Stimulated activated CD8-positive, alpha-beta memory T cell treated with anti-CD3 and anti-CD28 coated beads, Interleukin-4, amount 100 ng/mL, for 1 hour (primary cell): Measurements from ENCODE around the gene ALX4.

Experiments used
- DNase-seq, 2 donors: peaks; one replicate each; pipeline ENCODE4 v3.0.0-alpha.2; 2020; ENCODE audit warnings: low read depth in 2 of 2, low spot score in 1 of 2

ALX4 gene

DNA sequence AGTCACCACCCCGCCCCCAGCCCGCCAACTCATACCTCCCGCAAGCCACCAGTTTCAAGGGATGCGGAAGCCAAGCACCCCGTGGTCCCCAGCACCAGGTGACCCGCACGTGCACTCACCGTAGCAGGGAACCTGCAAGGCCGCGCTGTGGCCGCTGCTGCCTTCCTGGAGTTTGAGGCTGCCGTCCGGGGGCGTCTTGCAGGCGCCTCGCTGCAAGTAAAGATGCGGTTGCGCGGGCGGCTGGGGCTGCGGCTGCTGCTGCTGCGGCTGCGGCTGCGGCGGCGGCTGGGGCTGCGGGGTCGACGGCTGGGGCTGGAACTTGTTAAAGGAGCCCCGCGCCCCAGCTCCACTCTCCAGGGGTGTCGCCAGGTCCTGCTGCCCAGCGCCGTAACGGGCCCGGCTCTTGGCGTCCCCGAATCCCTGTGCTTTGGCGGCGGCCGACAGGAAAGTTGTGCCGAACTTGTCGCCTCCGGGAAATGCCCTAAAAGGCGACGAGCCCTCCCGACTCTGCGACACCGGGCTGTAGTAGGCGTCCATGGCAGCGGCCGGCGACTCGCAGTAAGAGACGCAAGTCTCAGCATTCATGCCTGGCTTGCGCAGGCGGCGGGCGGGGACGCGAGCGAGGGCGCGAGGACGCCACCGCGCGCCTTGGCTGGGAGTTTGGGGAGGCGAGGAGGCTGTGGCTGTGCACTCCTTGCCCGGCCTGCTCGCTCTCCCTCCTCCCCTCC is at the start of gene ALX4:
TSS of gene ALX4 (minus strand) at position 662 of the 728 bp plus-strand sequence. CDS start at position 585, 77 bp downstream.
- DNase-seq = no peak

DNA sequence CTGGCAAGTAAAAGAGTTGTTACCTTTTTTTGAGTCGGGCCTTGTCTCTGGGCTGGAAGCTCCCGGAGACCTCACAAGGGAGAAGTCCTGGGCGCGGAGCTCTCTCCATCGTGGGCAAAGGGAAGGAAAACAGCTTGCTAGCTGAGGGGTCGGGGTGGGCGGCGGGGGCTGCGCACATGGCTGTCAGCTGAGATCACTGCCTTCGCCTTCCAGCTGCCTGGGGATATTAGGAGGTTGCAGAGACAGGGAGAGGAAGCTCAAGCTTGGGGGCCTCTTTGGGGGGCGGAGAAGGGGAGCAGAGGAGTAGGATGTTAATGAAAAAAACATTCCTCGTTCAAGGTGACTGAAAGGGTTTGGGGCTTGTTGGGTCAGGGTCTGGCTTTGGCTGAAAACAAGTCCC is 49.2 kb upstream of the ALX4 start:
- no peak for DNase-seq

DNA sequence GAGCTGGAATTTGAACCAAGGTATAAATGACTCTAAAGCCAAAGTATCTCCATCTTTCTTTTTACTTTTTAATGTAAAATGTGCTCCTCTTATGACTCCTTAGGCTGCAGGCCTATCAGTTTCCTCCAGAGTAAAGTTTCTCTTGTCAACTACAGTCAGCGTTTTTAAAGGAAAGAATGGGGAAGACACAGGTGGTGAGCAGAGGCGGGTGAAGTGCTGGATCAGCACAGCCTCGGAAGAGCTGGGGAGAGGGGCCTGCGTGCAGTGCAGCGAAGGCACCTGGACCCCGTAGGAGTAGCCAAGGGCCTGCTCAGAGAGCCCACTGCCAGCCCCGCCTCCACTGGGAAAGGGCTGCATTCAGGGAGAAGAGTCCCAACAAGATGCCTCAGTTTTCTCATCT is 48.8 kb upstream of the ALX4 start:
- DNase-seq = no peak

DNA sequence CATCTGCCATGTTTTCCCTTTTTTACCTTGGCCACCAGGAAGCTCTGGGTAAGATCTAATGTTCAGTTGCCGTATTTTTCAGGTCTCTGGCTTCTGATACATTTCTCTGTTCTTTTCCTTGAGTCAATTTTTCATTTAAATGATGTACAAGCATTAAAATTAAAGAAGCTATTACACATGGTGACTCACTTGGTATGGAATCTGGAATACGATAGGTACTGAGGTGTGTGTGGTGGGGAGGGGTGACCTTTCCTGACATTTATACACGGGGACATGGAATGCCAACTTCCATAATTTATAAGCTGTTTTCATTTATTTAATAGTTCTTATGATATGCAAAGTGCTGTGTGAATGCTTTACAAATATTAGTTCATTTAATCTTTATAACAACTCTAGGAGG is 47.8 kb upstream of the ALX4 start:
- DNase-seq = no peak

GRCh38 chr11:44356351-44356750 is 46.4 kb upstream of the ALX4 start:
- no peak for DNase-seq

- DNase-seq = no peak
Measured at GRCh38 chr11:44351898-44352498, 42.1 kb upstream of the ALX4 start.

DNA sequence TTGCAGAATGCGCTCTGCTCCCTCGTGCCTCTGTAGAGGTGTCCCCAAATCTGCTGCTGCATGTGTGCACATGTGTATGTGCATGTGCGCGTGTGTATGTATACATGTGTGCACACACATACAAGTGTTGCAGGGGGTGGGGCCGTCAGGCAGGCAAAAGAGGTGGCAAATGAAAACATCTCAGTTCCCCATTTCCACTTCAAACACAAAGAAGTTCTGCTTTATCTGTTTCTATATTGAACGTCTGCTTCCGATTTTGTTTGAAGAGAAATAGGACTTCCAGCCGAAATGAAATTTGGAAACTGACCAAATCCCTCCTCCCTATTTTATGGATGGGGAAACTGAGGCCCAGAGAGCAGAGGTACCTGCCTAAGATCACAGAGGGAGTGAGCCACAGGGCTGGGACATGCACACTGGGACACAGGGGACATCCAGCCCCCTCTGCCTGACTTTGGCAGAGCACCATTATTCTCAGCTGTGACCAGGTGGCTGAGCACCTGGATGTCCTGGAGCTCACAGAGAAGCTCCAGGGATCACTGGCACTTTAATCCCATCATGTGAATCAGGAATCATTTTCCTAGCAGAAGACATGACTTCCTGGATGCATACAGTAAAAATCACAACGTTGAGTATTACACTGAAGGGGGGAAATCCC is 41.2 kb upstream of the ALX4 start:
- DNase-seq = no peak

GRCh38 chr11:44349328-44349727 is 39.4 kb upstream of the ALX4 start:
- DNase-seq = no peak

DNA sequence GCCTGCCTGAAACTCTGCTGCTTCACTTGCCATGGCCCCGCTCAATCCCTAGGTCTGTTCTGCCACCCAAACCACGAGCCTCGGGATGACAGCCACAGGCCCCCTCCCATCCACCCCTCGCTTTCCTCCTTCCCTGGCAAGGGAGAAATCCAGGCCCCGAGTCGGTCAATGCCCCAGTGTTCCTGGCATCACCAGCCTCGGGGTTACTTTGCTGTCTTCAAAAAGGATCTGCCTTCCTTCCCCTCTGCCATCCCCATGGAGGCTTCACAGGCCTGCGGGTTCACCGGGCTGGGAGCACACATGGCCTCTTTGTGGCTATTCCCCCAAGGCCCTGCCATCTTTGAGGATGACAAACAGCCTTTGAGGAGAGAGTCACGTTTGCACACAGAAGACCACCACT is 38.8 kb upstream of the ALX4 start:
- no peak for DNase-seq

- no peak for DNase-seq
Measured at GRCh38 chr11:44348114-44348513, 38.2 kb upstream of the ALX4 start.

DNA sequence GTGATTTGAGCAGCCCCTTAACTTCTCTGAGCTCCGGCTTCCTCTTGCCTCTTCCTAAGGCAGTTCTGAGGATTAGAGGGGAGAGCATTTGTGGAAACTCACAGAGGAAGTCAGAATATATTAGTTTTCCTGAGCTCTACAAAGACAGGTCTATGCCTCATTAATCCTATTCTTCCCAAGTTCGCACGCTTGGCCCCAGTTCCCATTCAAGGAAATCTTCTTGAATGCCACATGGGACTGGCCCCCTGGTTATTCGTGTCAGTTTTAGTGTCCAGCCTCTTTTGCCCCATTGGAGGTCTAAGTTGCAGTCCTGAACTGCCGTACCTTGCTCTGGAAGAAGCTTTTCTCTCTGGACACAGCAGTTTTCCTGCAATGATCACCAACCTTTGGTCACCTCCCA is 37.6 kb upstream of the ALX4 start:
- no peak for DNase-seq

DNA sequence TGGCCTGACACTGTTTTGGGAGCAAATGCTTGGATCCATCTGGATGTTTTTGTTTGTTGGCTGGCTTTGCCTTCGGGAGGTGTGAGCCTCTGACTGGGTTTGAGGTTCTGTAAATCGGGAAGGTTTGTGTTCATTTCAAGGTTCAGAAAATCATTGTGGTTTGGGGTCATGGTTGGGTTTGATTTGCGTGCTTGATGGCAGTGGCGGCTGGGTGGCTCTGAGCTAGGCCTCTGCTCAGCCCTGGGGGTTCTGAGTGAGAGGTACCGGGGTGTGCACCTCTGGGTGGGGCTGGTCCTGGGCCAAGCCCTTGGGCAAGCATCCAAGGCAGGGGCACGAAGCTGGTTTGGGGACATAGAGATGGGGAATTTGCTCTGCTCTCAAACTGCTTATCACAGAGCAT is 37.0 kb upstream of the ALX4 start:
- no peak for DNase-seq

- DNase-seq = no peak
Measured at GRCh38 chr11:44345781-44346180, 35.8 kb upstream of the ALX4 start.

DNA sequence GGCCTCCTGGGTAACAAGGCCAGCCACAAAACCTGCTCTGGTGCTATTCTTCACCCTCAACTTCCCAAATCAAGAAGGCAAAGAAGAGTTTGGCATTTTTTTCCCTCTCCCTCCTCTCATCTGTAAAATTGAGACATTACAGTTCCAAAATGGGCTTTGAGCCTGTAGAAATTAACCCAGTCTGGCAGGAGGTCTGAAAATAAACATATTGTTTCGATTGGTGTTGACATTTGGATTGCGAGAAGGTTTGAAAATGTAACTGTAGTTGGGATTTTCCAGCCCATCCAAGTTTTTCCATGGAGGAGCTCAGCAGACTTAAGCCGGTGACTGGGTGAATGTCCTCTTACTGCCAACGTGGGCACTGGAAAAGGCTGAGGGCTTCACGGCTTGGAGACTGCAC is 35.0 kb upstream of the ALX4 start:
- DNase-seq = no peak

DNA sequence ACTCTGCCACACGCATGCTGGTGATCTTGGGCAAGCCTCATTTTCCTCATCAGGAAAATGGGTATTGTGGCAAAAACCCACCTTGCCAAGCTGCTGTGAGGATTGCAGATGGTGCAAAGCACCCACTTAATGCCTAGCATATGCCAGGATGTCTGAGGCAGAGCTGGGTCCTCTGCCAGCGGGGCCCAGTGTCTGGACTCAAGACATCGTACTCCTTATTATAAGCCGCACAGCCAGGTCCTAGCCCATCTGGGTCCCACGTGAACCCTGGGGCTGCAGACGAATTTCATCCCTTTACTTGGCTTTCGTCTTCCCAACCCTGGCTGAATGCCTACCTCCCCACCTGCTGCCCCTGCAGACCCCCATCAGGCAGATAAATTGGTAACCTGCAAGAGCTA is 34.5 kb upstream of the ALX4 start:
- no peak for DNase-seq

GRCh38 chr11:44343778-44344422 is 34.0 kb upstream of the ALX4 start:
- DNase-seq = no peak

DNA sequence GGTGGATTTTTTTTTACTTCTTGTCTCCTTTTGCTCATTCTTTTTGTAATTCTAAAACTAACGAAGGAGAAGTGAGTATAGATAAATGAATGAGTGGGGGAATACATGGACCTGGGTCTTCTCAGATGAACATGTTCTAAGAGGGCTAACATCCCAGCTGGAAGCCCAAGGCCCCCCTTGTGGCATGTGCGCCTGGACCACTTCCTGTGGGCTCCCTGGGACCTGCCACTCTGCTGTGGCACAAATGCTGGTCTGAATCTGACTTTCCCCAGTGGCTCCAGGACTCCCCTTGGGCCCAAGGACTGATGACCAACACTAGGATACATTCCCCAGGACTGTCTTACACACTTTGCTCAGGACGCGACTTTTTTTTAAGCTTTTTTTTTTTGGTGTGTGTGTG is 32.7 kb upstream of the ALX4 start:
- DNase-seq = no peak

DNA sequence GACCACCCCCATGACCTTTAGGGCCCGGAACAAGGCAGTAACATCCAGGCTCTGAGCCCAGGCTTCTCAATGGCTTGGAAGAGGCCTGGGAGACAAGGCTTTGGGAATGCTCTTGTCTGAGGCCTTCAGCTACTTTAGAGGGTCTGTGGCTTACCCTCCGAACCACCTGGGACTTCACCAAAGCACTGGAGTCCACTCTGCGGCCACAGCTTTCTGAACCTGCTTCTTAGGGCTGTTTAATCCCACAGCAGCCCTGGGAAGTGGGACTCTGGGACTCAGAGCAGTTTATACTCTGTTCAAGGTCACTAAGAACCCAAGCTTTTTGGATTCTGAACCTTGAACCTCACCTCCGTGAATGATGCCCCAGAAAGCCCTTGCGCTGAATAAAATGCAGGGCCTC is 30.7 kb upstream of the ALX4 start:
- DNase-seq = no peak

- no peak for DNase-seq
Measured at GRCh38 chr11:44339530-44339883, 29.6 kb upstream of the ALX4 start.

DNA sequence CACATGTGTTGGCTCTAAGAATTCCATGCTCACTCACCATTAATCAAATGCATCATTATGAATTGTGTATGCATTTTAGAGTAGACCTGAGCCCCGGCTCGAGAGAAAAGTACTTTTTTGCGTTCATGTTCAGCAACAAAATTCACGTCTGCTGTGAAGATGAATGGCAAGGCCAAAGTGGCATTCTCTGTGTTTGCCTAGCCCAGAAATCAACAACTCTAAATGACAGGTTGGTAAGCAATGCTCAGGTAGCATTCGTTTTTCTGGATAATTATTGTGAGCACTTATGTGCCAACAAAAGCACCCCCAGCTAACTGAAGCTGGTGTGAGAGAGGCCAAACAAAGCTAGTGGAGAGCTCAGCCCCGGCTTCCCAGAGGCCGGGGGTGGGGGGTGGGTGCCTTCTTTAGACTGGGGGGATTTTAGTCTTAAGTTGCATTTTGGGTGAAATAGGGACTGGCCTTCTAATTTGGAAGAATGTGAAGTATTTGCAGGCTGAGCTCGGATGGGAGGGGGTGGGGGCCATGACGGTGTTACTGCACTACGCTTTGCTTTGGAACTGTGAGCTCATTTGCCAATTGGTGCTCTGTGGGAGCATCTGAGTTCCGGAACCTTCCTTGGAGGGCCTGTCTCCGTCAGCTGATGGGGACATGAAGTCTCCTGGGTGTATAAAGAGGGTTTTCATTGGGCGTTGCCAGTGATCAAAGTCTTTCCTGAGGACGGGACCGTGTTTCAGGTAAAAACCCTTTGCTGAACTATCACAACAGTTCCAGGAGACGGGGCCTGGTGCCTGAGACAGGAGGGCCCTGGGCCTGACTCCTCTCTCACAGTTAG is 29.0 kb upstream of the ALX4 start:
- DNase-seq = no peak

- DNase-seq = no peak
Measured at GRCh38 chr11:44338026-44338425, 28.1 kb upstream of the ALX4 start.
